Measurements from ENCODE around the gene CDHR2. TPM values are rescaled to one million over a fixed set of nuclear protein-coding genes. Genes with fewer than 3 reads are reported as not detected.

The CDHR2 gene
- total RNA-seq, 3 donors from 2014 or later (not counting 1 experiment from before 2014, with no cell fraction given): 0.75 to 2.2 (median 1.8) TPM

- Mint-ChIP-seq H3K4me1 (peaks cover 9 to 19% of the 10 kb centered on the region in 2 donors), H3K27me3 (ENCODE audit: low read depth in 2 of 2) (peaks cover 46 to 57% of the 10 kb centered on the region in 2 donors), H3K27ac (no peak overlapping the region), H3K9me3 (no peaks in the 10 kb centered on the region), H3K36me3 (no peaks in the 10 kb centered on the region), H3K4me3 (no peak overlapping the region)
- ATAC-seq: no peak
- Histone ChIP-seq H3K27ac (ENCODE audit: low read length) (no peak overlapping the region), H3K36me3 (ENCODE audit: control insufficient read depth, insufficient read depth, low read length) (no peaks in the 10 kb centered on the region), H3K4me1 (ENCODE audit: control insufficient read depth, insufficient read depth, low read length) (peaks cover 30% of the 10 kb centered on the region), H3K4me3 (ENCODE audit: low read length) (no peak overlapping the region), H3K27me3 (ENCODE audit: control insufficient read depth, insufficient read depth, low read length) (peaks cover 36% of the 10 kb centered on the region), H3K9me3 (ENCODE audit: control insufficient read depth, insufficient read depth, low read length) (no peaks in the 10 kb centered on the region)
- TF ChIP-seq, protein P1, sequence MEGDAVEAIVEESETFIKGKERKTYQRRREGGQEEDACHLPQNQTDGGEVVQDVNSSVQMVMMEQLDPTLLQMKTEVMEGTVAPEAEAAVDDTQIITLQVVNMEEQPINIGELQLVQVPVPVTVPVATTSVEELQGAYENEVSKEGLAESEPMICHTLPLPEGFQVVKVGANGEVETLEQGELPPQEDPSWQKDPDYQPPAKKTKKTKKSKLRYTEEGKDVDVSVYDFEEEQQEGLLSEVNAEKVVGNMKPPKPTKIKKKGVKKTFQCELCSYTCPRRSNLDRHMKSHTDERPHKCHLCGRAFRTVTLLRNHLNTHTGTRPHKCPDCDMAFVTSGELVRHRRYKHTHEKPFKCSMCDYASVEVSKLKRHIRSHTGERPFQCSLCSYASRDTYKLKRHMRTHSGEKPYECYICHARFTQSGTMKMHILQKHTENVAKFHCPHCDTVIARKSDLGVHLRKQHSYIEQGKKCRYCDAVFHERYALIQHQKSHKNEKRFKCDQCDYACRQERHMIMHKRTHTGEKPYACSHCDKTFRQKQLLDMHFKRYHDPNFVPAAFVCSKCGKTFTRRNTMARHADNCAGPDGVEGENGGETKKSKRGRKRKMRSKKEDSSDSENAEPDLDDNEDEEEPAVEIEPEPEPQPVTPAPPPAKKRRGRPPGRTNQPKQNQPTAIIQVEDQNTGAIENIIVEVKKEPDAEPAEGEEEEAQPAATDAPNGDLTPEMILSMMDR (IDR thresholded peaks at IDR 0.05): no peak
- DNase-seq: no peak
- 67% methylated on average over 6 of the region's 7 CpGs for WGBS (ENCODE audit: insufficient coverage)
- intact Hi-C loops (cut with micrococcal nuclease): no loop called here
Observed at GRCh38 chr5:176616511-176616910, 67.4 kb downstream of the CDHR2 start.

GRCh38 chr5:176618783-176619182, 69.6 kb downstream of the CDHR2 start:
- peaks cover 7 to 19% of the 10 kb centered on the region in 2 donors for H3K4me1 Mint-ChIP-seq
- no peak overlapping the region for H3K27ac Mint-ChIP-seq
- Histone ChIP-seq H3K36me3 (ENCODE audit: control insufficient read depth, insufficient read depth, low read length) (no peaks in the 10 kb centered on the region), H3K4me3 (ENCODE audit: low read length) (no peak overlapping the region), H3K27ac (ENCODE audit: low read length) (no peak overlapping the region), H3K27me3 (ENCODE audit: control insufficient read depth, insufficient read depth, low read length) (peaks cover 33% of the 10 kb centered on the region), H3K4me1 (ENCODE audit: control insufficient read depth, insufficient read depth, low read length) (peaks cover 32% of the 10 kb centered on the region), H3K9me3 (ENCODE audit: control insufficient read depth, insufficient read depth, low read length) (no peaks in the 10 kb centered on the region)
- ATAC-seq: no peak
- H3K27me3 Mint-ChIP-seq (ENCODE audit: low read depth in 2 of 2): peaks cover 31 to 49% of the 10 kb centered on the region in 2 donors
- H3K36me3 Mint-ChIP-seq: no peaks in the 10 kb centered on the region
- TF ChIP-seq, protein P1 (IDR thresholded peaks at IDR 0.05): no peak
- intact Hi-C loops (cut with micrococcal nuclease): no loop called here
- WGBS (ENCODE audit: insufficient coverage): 37% methylated on average over 19 of the region's 19 CpGs
- no peaks in the 10 kb centered on the region for H3K9me3 Mint-ChIP-seq
- DNase-seq: no peak
- peak overlapping the region; percentile 45 for H3K4me3 Mint-ChIP-seq

DNA sequence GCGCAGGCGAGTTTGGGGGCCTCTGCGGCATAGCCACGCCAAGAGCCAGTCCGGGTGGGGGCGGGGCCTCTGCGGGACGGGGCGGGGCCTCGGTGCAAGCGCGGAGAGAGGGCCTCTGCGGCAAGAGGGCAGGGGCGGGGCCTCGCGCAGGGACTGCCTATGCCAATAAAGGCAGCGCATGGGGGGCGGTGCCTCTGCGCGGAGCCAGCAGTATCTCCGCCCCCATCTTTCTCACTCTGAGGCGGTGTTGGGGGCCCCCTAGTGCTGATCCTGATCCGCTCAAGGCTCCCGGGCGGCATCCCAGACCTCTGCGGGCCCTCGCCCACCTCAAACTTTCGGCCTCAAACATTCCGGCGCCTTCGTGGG, 70.0 kb downstream of the CDHR2 start:
- Histone ChIP-seq H3K4me1 (ENCODE audit: control insufficient read depth, insufficient read depth, low read length) (peaks cover 32% of the 10 kb centered on the region), H3K27me3 (ENCODE audit: control insufficient read depth, insufficient read depth, low read length) (peaks cover 33% of the 10 kb centered on the region), H3K36me3 (ENCODE audit: control insufficient read depth, insufficient read depth, low read length) (no peaks in the 10 kb centered on the region), H3K27ac (ENCODE audit: low read length) (no peak overlapping the region), H3K4me3 (ENCODE audit: low read length) (no peak overlapping the region), H3K9me3 (ENCODE audit: control insufficient read depth, insufficient read depth, low read length) (no peaks in the 10 kb centered on the region)
- TF ChIP-seq, protein P1 (IDR thresholded peaks at IDR 0.05): no peak
- Mint-ChIP-seq H3K36me3 (no peaks in the 10 kb centered on the region), H3K9me3 (no peaks in the 10 kb centered on the region), H3K27ac (no peak overlapping the region), H3K4me3 (peak overlapping the region; percentile 45), H3K27me3 (ENCODE audit: low read depth in 2 of 2) (peaks cover 31 to 47% of the 10 kb centered on the region in 2 donors), H3K4me1 (peaks cover 7 to 19% of the 10 kb centered on the region in 2 donors)
- WGBS (ENCODE audit: insufficient coverage): 5% methylated on average over 31 of the region's 31 CpGs
- intact Hi-C loops (cut with micrococcal nuclease): no loop called here
- peak; percentile 66 to 85 for DNase-seq
- peak; percentile 85 to 97 (median 96) for ATAC-seq
